SHP77 (cell line): ENCODE measurements around the gene PCBP3.

Source experiments
- DNase-seq, 2 experiments: peaks; one replicate each; lab custom pipeline; 2025; lab: John Stamatoyannopoulos, UW

PCBP3 gene

GRCh38 chr21:45911806-45912325 is 268.3 kb downstream of the PCBP3 start:
- DNase-seq = no peak

GRCh38 chr21:45912611-45913417 is 269.3 kb downstream of the PCBP3 start:
- no peak for DNase-seq

GRCh38 chr21:45913418-45913765 is 269.9 kb downstream of the PCBP3 start:
- no peak for DNase-seq

- no peak for DNase-seq
Observed at GRCh38 chr21:45913886-45914285, 270.4 kb downstream of the PCBP3 start.

GRCh38 chr21:45914321-45914845 is 270.9 kb downstream of the PCBP3 start:
- DNase-seq = no peak

- DNase-seq = no peak
Observed at GRCh38 chr21:45916011-45916840, 272.7 kb downstream of the PCBP3 start.

- DNase-seq = no peak
Observed at GRCh38 chr21:45917241-45917640, 273.7 kb downstream of the PCBP3 start.

- no peak for DNase-seq
Observed at GRCh38 chr21:45918011-45918410, 274.5 kb downstream of the PCBP3 start.

- DNase-seq = no peak
Observed at GRCh38 chr21:45918835-45919447, 275.4 kb downstream of the PCBP3 start.

GRCh38 chr21:45919593-45919992 is 276.1 kb downstream of the PCBP3 start:
- no peak for DNase-seq

GRCh38 chr21:45920824-45921600 is 277.5 kb downstream of the PCBP3 start:
- no peak for DNase-seq

GRCh38 chr21:45921917-45922316 is 278.4 kb downstream of the PCBP3 start:
- no peak for DNase-seq

GRCh38 chr21:45922648-45923047 is 279.1 kb downstream of the PCBP3 start:
- DNase-seq = no peak

- peak; percentile 10 to 67 for DNase-seq
Observed at GRCh38 chr21:45923146-45923545, 279.6 kb downstream of the PCBP3 start.

GRCh38 chr21:45926281-45926680 is 282.8 kb downstream of the PCBP3 start:
- DNase-seq = no peak

- no peak for DNase-seq
Observed at GRCh38 chr21:45927032-45927431, 283.5 kb downstream of the PCBP3 start.

GRCh38 chr21:45927851-45928850 is 284.6 kb downstream of the PCBP3 start:
- DNase-seq = no peak

- no peak for DNase-seq
Observed at GRCh38 chr21:45929449-45929848, 285.9 kb downstream of the PCBP3 start.

- no peak for DNase-seq
Observed at GRCh38 chr21:45930231-45930760, 286.8 kb downstream of the PCBP3 start.

GRCh38 chr21:45930792-45931191 is 287.3 kb downstream of the PCBP3 start:
- no peak for DNase-seq
